Measurements from ENCODE around the gene AAMP. TPM values are rescaled to one million over a fixed set of nuclear protein-coding genes. Genes with fewer than 3 reads are reported as not detected.

Gene AAMP
- total and polyA plus RNA-seq, 2 donors (not counting 3 experiments of a cell fraction or from before 2014, with no cell fraction given), result 69.3 to 84.4 TPM

DNA sequence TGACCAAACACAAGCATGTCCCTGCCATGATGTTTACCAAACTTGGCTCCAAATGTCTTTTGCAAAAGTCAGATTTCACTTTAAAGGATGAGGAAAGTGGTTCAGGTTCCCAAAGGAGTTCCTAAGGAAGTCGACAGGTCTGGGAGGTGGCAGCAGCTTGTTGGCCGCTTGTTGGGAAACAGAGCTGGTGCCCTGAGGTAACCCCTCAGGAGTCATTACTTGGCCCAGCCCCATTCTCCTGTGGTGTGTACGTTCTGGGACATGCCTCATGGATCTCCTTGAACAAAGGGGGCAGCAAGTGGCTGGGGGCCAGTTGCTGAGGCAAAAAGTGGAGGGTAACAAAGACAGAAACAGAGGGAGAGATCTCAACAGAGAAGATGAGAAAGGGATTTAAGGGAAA is 11.5 kb upstream of the AAMP start:
- TF ChIP-seq POLR2AphosphoS5 (IDR thresholded peaks at IDR 0.05; ENCODE audit: insufficient read depth, low read depth, low read length) (no peak), JUN (IDR thresholded peaks at IDR 0.05; ENCODE audit: borderline replicate concordance, insufficient read depth, insufficient read length, low read depth) (no peak), EZH2 (IDR thresholded peaks at IDR 0.05; ENCODE audit: borderline replicate concordance, low read depth, low read length, severe bottlenecking) (no peak), FOS (IDR thresholded peaks at IDR 0.05; ENCODE audit: borderline replicate concordance, insufficient read depth, low read length) (no peak), POLR2A (IDR thresholded peaks at IDR 0.05; ENCODE audit: low read depth, low read length) (no peak), MYC (IDR thresholded peaks at IDR 0.05; ENCODE audit: low read depth, low read length) (no peak), GATA2 (IDR thresholded peaks at IDR 0.05; ENCODE audit: insufficient read depth, insufficient read length, low read depth, low read length) (no peak)
- TF ChIP-seq, protein P1, sequence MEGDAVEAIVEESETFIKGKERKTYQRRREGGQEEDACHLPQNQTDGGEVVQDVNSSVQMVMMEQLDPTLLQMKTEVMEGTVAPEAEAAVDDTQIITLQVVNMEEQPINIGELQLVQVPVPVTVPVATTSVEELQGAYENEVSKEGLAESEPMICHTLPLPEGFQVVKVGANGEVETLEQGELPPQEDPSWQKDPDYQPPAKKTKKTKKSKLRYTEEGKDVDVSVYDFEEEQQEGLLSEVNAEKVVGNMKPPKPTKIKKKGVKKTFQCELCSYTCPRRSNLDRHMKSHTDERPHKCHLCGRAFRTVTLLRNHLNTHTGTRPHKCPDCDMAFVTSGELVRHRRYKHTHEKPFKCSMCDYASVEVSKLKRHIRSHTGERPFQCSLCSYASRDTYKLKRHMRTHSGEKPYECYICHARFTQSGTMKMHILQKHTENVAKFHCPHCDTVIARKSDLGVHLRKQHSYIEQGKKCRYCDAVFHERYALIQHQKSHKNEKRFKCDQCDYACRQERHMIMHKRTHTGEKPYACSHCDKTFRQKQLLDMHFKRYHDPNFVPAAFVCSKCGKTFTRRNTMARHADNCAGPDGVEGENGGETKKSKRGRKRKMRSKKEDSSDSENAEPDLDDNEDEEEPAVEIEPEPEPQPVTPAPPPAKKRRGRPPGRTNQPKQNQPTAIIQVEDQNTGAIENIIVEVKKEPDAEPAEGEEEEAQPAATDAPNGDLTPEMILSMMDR (IDR thresholded peaks at IDR 0.05; ENCODE audit: extremely low read depth in 1 of 2, insufficient read depth in 1 of 2, low read depth in 1 of 2, low read length in 2 of 2), result no peak
- TF ChIP-seq, protein P2, sequence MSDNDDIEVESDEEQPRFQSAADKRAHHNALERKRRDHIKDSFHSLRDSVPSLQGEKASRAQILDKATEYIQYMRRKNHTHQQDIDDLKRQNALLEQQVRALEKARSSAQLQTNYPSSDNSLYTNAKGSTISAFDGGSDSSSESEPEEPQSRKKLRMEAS (IDR thresholded peaks at IDR 0.05; ENCODE audit: insufficient read depth, insufficient read length), result no peak
- dilution Hi-C loops (cut with MboI; ENCODE audit: extremely low pct_ligation_motif_present, low sequenced_read_pairs), result no loop called here
- H3K4me2 ChIP-seq (ENCODE audit: insufficient read depth, low read length), result no peak overlapping the region
- H3K4me3 ChIP-seq (replicated peaks in 1 of 3; ENCODE audit: insufficient read depth in 1 of 3, low read depth in 1 of 3, low read length in 3 of 3), result no peak overlapping the region
- no peak overlapping the region for H3K27ac ChIP-seq (ENCODE audit: insufficient read depth, low read depth, low read length)
- ChIA-PET POLR2A (no interaction called here), CTCF (interaction anchor here (1.5 kb wide), 1 partner anchor 8 kb away, joined by 7 read pairs; no protein-coding TSS in a partner anchor)
- H3K9me1 ChIP-seq (replicated peaks; ENCODE audit: control insufficient read depth, extremely low read depth, insufficient read depth, low read length), result no peaks in the 10 kb centered on the region
- H3K9ac ChIP-seq (replicated peaks; ENCODE audit: extremely low read depth, insufficient read depth, low read length), result no peak overlapping the region
- H3K4me1 ChIP-seq (ENCODE audit: control insufficient read depth, extremely low read depth, insufficient read depth, low read length), result peaks cover 37% of the 10 kb centered on the region
- FAIRE-seq (no peak), DNase-seq (ENCODE audit: low read depth, low spot score) (no peak)
- peaks cover 12 to 48% of the 10 kb centered on the region in 2 experiments for H3K36me3 ChIP-seq (ENCODE audit: control insufficient read depth in 2 of 2, extremely low read depth in 1 of 2, insufficient read depth in 2 of 2, low read length in 2 of 2)
- no peak overlapping the region for H2AFZ ChIP-seq (ENCODE audit: low read depth, low read length)
- no peaks in the 10 kb centered on the region for H4K20me1 ChIP-seq (replicated peaks; ENCODE audit: control insufficient read depth, extremely low read depth, insufficient read depth, low read length)
- BruUV-seq (replicated peaks), result no TSS peak
- intact Hi-C loops (cut with micrococcal nuclease), result no loop called here
- H3K79me2 ChIP-seq (ENCODE audit: control insufficient read depth, insufficient read depth, low read length), result peaks cover 50% of the 10 kb centered on the region
- H3K27me3 ChIP-seq (ENCODE audit: control insufficient read depth in 2 of 2, insufficient read depth in 2 of 2, low read length in 2 of 2), result no peaks in the 10 kb centered on the region
- H3K9me3 ChIP-seq (replicated peaks; ENCODE audit: control insufficient read depth, insufficient read depth, low read length), result no peaks in the 10 kb centered on the region

Data from endothelial cell of umbilical vein (primary cell).